Right ventricle myocardium superior (tissue), 1 donor: Measurements from ENCODE around the gene NTMT2. TPM values are rescaled to one million over a fixed set of nuclear protein-coding genes. Genes with fewer than 3 reads are reported as not detected.
A peak's percentile ranks its signal among the peaks of the same experiment; 100 is the strongest.
"Not testable (repeated sequence)": the region's sequence is repeated elsewhere in the genome, so short reads cannot be mapped to it uniquely, and the experiment has no call there.

Experiments used
- ATAC-seq: fragments of 200-7000 bp; cut with Tn5 transposase; one replicate; pipeline ENCODE4 v1.9.1; 2020; ENCODE audit warnings: mild to moderate bottlenecking; ENCODE audit not compliant: poor library complexity
- DNase-seq: peaks from one replicate; pipeline ENCODE4 v3.0.0-alpha.2; 2020
- intact Hi-C: fragments of 100-400 bp; cut with DNase I; formaldehyde crosslinking; loops from one replicate; pipeline ENCODE4 v1.11.2; 2022
- total RNA-seq: library from RNA; stranded (reverse); fragmentation: NEBNext Ultra II Directional; extraction: Animal tissue kit (Norgen Biotek cat#: 25700); gene quantifications from one replicate; pipeline ENCODE4 v1.2.1, GENCODE V29; 2021
- donor health status: DM: no; HTN: yes; CAD: no; lungs with severe emphysema.

NTMT2 gene
- total RNA-seq, 1 donor from 2014 or later, result 4.1 TPM

DNA sequence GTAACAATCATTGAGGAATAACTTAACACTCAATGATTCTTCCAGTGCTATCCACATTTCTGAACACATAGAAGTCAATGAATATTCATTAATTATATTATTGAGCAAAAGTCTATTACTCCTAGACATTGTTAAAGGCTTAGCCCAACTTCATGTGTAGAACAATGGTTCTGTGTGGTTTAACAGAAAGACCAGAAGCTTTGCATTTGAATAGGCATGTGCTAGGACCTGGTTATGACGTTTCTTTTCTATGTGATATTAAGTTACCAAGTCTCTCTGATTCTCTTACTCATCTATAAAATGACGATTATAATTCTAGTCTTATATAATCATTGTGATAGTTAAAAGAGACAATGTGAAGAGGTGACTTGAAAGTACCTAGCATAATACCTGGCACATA lies 5.2 kb downstream of the NTMT2 start:
- intact Hi-C loops, result no loop called here
- no peak for ATAC-seq
- DNase-seq, result no peak

DNA sequence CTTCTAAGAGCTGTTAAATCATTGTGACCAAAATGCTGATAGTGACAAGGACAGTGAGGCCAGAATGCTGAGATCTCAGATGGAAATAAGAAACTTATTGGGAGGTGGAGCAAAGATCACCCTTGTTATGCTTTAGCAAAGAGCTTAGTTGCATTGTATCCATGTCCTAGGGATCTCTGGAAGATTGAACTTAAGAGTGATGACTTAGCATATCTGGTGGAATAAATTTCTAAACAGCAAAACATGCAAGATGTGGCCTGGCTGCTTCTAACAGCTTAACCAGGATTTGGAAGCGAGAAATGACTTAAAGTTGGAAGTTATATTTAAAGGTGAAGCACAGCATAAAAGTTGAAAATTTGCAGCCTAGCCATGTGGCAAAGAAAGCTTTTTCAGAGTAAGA lies 7.7 kb downstream of the NTMT2 start:
- ATAC-seq (no peak), DNase-seq (no peak)
- intact Hi-C loops, result no loop called here

DNA sequence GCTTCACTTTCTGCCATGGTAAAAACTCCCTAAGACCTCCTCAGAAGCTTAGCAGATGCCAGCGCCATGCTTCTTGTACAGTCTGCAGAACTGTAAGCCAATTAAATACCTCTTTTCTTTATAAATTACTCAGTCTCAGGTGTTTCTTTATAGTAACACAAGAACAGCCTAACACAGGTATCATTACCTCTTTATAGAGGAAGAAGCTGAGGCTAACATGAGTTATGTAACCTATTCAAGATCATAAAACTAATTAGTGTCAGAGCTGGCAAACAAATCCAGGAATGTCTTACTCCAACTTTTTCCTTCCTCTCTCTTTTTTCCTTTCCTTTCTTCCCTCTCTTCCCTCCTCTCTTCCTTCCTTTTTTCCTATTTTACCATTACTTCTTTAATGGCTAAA lies 9.3 kb downstream of the NTMT2 start:
- intact Hi-C loops, result no loop called here
- DNase-seq, result no peak

DNA sequence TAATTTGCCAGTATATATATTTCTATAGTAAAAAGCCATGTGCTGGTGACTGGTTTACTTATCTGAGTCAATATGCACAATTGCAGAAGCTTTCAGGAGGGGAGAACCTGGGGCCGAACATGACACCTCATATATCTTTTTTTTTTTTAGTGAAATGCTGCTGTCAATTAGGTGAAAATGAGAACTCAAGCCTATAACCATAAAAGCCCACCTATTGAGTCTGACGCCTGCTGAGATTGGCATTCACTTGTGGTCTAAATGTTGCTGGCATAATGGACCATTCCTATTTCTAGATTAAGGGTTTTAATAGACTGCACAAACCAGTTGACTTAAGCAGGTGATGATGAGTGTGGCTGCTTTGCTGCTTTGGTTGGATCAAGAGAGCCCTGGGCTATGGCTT lies 10.8 kb downstream of the NTMT2 start:
- intact Hi-C loops, result no loop called here
- ATAC-seq (no peak), DNase-seq (no peak)

More for the DNA sequence above, 9.3 kb downstream of the NTMT2 start:
- no peak for ATAC-seq

DNA sequence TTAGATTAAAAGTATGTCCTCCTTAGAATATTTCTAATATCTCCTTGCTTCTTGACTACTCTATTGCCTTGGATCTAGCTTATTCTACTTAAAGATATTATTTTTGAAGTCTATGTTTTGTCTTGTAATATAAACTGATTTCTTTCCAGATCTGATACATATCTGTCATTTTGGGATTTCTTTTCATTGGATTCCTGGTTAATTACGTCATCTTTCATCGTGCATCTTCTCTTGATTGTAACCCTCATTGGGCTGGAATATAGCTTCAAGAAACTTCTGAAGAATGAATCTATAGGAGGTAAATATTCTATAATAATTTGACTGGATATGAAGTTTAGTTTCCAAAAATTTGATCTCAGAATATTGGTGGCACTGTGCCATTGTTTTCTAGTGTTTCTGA lies 12.1 kb downstream of the NTMT2 start:
- DNase-seq (no peak), ATAC-seq (no peak)
- intact Hi-C loops, result no loop called here

DNA sequence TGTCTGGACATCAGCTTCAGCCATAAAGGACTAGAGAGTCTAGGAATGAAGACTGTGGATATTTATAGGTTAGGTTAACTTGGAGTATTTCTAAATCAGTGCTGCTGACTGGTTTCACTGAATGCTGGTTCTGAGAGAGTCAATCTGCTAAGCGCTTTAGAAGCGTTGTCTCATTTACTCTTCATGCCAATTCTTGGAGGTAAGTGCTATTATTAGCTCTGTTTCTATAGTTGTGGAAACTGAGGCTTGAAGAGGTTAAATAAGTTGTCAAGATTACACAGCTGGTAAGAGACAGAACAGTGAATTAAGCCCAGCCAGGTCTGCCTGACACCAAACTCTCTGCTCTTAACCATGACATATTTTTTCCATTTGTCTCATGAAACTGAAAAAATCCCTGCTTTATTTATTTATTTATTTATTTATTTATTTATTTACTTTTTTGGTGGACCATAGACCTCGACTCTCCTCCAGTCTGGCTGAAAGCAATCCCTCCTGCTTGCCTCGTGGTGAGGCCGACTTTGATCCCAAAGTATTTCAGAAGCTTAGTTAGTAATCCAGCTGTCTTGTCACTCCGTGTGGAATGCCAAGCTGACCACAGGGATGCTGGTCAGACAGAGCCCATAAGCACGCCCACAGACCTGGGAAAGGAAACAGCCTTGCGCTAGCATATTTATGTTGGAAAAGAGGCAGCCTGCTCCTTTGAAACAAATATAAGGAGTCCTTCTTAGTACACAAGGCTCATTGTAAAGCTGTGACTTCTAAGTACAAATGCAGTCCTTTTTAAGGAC lies 16.9 kb downstream of the NTMT2 start:
- intact Hi-C loops, result no loop called here
- ATAC-seq (peak; percentile 71), DNase-seq (peak; percentile 29)

DNA sequence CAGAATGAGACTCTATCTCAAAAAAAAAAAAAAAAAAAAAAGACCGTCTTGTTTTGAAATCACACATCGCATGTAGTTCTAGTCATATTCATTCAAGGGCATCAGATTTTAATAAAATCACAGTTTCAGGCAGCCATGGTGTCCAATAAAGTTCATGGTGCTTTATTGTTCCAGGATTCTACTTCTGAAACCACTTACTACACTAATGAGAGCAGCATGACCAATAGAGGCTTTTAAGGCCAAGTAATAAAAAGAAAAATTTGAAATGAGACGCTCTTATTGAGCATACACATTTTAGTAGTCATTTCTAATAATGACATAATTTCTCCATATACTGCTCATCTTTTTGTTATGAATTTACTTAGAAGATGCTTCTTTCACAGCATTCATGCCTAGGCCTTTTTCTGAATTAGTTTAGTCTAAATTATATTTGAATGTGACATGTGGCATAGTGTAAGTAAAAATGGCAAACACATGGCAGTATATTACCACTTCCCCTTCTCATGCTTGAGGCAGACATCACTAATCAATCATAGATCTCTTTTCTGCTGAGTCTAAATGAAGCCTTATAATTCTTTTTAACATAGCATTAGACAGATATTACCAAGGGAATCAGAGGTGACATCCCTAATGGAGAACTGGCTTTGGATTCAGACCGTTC lies 18.5 kb downstream of the NTMT2 start:
- intact Hi-C loops, result no loop called here
- DNase-seq (no peak), ATAC-seq (no peak)

DNA sequence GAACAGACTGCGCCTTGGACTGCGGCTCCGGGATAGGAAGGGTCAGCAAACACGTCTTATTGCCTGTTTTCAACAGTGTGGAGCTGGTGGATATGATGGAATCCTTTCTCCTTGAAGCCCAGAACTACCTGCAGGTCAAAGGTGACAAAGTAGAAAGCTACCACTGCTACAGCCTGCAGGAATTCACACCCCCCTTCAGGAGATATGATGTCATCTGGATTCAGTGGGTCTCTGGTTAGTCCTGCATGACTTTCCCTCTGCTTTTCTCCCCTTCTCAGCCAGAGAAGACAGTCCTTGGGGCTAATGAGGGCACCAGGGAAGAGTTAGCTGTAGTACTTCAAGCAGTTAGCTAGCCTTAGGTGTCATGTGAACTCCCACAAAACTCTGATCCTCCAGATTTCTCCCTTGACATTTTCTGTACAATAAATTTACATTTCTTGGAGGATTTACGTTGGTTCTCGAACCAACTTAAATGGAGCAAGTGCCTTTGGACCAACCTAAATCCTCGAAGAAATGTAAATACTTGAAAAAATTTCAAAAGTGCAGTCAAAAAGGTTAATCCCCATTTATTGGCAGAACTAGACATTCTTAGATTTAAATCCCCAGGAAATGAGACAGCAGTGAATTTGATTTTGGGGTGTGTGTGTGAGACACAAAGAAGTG lies 20.9 kb downstream of the NTMT2 start:
- DNase-seq (no peak), ATAC-seq (no peak)
- intact Hi-C loops, result no loop called here

DNA sequence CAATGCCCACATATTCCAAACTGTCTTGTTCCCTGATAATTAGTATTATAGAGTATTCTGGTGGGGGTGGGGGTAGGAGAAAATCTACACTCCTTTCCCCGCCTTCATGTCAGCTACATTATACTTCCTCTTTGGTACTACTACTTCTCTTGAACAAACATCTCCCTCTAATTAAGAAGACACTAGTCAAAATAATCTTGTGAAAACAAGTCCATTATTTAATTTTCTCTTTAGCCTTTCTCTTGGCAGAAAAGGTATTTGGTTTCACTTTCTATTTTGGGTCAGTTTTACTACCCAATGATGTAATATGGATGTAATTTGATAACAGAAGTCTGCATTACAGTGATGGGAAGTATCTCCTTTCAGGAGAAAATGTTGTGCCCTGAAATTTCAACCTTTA lies 22.5 kb downstream of the NTMT2 start:
- DNase-seq (no peak), ATAC-seq (no peak)
- intact Hi-C loops, result no loop called here

DNA sequence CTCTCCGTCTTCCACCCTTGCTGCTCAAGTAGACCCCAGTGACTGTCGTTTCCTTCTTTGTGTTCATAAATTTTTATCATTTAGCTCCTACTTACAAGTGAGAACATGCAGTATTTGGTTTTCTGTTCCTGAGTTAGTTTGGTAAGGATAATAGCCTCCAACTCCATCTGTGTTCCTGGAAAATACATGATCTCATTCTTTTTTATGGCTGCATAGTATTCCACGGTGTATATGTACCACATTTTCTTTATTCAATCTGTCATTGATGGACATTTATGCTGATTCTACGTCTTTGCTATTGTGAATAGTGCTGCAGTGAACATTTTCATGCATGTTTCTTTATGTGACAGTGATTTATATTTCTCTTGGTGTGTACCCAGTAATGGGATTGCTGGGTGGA lies 24.8 kb downstream of the NTMT2 start:
- ATAC-seq, DNase-seq, intact Hi-C loops: not testable (repeated sequence)

DNA sequence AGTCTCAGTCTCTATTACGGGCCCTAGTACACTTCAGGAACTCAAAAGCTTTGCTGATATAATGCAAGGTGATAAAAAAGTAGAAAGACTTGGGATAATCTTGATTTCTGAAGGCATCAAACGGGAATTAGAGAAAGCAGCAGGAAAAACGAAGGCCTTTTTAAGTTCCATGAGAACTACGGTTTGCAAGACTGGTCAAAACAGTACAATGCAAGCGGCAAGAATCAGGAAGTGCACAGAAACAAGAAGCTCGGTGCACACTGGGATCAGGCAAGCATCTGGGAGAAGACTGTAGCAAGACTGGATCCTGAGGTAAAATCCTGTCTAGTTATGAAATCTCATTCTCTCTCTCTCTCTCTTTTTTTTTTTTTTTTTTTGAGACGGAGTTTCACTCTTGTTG lies 28.6 kb downstream of the NTMT2 start:
- ATAC-seq (no peak), DNase-seq (no peak)
- intact Hi-C loops, result no loop called here

DNA sequence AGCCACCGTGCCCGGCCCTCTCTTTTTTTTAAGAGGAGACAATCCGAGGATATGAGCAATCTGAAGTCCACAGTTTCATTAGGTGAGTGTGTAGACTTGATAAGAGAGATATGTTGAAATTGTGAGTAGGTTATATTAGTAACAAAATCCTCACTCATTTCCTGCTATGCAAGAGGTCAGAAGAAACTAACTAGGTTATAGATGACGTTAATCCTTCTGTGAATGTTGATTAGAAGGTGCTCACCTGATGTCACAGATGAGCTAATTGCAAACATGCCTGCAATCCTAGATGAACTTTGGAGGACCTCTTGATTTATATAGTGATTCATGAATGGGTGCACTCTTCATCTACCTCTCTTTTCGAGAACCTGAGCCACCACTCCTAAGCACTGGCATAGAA lies 29.3 kb downstream of the NTMT2 start:
- intact Hi-C loops, result no loop called here
- ATAC-seq, result no peak
- DNase-seq, result no peak

DNA sequence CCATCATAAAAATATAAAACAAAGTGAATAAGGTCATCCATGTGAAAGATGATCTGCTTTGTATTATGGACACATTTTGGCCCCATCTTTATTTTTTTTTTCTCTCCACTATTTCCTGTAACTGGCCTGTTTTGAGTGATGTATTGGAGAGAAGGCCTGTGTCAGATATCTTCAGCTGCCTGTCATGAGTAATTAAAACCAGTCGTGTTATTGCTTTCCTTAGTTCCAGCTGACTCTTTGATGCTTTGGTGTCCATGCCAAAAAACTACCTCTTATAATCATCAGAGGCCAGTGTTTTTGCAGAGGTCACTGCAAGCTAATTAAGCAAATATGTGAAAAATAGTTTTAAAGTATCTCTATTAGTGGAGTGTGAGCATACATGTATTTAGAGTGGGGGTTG lies 29.7 kb downstream of the NTMT2 start:
- ATAC-seq, result no peak
- DNase-seq, result no peak
- intact Hi-C loops, result no loop called here

DNA sequence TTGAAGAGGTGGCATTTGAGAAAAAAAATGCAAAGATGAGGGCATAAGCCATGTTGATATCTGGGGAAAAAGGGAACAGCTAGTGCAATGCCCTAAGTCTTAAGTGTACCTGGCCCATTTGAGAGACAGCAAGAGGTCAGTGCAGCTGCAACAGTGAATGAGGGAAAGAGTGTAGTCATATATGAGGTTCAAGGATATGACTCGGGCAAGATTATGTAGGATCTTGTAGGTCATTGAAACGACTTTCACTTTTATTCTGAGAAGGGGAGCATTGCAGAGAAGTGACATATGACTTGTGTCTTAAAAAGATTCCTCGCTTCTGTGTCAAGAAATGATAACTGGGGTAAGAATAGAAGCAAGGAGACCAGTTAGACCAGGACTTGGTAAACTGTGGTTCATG lies 31.0 kb downstream of the NTMT2 start:
- ATAC-seq (no peak), DNase-seq (no peak)
- intact Hi-C loops, result no loop called here

DNA sequence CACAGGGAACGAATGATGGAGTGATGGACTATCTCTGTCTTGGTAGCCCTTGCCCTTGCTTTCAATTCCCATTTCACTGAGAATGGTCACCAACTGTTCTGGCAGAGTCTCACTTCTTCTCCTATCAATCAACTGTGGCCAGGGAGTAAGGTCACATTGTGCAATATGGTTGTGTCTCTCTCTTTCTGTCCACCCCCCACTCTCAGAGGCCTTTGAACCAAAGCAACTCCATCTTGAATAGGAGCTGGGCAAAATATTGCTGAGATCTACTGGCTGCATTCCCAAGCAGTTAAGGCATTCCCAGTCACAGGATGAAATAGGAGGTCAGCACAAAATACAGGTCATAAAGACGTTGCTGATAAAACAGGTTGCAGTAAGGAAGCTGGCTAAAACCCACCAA lies 36.7 kb downstream of the NTMT2 start:
- ATAC-seq, result no peak
- intact Hi-C loops, result no loop called here
- DNase-seq, result no peak

DNA sequence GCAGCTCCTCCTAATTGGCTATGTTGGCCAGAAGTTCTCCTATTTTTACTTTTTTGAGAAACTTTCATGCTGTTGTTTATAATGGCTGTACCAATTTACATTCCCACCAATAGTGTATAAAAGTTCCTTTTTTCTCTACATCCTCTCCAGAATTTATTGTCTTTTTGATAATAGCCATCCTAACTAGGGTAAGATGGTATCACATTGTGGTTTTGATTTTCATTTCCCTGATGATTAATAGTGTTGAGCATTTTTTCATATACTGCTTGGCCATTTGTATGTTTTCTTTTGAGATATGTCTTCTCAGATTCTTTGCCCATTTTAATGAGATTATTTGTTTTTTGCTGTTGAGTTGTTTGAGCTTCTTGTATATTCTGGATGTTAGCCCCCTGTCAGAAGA lies 46.8 kb downstream of the NTMT2 start:
- ATAC-seq (no peak), DNase-seq (no peak)
- intact Hi-C loops, result no loop called here

DNA sequence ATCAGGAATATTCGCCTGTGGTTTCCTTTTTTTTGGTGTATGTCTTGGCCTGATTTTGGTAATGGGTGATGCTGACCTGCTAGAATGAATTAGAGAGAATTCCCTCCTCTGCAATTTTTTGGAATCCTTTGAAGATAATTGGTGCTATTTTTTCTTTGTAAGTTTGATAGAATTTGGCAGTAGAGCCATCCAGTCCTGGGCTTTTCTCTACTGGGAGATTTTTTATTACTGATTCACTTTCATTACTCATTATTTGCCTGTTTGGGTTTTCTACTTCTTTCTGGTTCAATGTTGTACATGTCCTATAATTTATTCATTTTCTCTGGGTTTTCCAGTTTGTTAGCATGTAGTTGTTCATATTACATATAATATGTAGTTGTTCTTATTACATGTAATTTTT lies 48.7 kb downstream of the NTMT2 start:
- ATAC-seq, result no peak
- no peak for DNase-seq
- intact Hi-C loops, result no loop called here

DNA sequence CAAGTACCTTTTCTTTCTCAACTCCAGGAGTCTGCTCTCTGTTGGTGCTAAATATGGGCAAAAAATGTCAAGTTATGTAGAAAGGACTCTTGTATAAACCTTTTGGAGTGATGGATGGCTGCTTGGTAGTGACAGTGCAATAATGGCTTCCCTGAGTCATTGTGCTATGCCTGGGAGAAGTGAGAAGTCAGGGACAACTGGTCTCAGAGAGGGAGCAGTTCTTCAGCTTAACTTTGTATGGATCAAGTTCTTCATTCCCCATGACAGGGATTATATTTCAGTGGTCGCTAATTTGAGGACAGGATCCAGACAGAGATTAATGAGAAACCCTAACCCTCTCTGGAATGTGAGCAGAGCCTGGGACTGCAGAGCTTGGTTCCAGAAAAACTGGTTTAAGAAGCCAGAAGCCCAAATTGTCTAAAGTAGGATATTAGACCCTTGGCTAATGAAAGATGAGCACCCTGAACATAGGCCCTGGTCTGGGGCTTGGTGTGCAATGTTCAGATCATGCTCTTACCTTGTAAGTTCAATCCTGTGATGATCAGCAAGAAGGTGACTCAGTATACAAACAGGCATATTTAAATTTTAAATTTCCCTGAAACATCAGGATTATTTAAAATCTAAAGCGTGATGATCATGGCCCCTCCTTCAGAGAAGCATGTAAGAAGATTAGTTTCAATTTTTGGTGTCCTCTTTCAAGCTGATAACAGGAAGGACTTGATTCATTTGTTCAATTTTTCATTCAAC lies 50.9 kb downstream of the NTMT2 start:
- DNase-seq (no peak), ATAC-seq (no peak)
- intact Hi-C loops, result no loop called here

DNA sequence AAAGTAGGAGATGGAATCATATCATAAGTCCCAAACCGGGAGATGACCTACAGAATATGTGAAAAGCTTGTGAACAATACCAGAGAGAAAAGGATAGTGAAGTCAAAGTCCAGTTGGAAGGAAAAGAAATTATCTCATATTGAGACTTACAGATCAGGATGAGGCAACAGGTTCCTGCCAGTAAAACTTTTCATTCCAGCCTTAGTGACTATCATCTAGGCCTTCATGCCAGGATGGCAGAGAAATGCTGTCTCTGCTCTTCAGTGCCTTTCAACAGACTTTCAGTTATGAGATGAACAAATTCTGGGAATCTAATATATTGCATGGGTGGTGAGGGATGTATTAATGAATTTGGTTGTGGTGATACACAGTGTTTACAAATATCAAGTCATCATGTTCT lies 52.3 kb downstream of the NTMT2 start:
- ATAC-seq (no peak), DNase-seq (no peak)
- intact Hi-C loops, result no loop called here
